A673 (cell line): ENCODE measurements around the gene BID. TPM values are rescaled to one million over a fixed set of nuclear protein-coding genes. Genes with fewer than 3 reads are reported as not detected.

Experiments
- BruUV-seq: library from RNA; stranded (reverse); fragments of 400-500 nt; replicated peaks from 2 replicates; lab custom pipeline; 2021; lab: Mats Ljungman, UMichigan
- CTCF ChIA-PET: fragments of 300-600 bp; sonication (Branson Sonifier 250); formaldehyde crosslinking; loops from one replicate; lab custom pipeline; 2022; ENCODE audit warnings: antibody characterized with exemption; lab: Charles Lee
- POLR2A ChIA-PET: fragments of 300-600 bp; sonication (Branson Sonifier 250); formaldehyde crosslinking; loops from one replicate; lab custom pipeline; 2022; ENCODE audit warnings: antibody characterized with exemption; ENCODE audit not compliant: low non-redundant PET; lab: Charles Lee
- DNase-seq: peaks from one replicate; pipeline ENCODE4 v3.0.0-alpha.2; 2015; ENCODE audit warnings: low spot score
- H3K27ac ChIP-seq: fragments of 200-600 bp; sonication (generic); 2 replicates; pipeline ENCODE4 v1.5.1; 2016; ENCODE audit warnings: mixed run types, low read depth, mild to moderate bottlenecking, mixed read lengths, antibody characterized with exemption, low read length; ENCODE audit not compliant: poor library complexity, severe bottlenecking
- H3K27me3 ChIP-seq: fragments of 200-600 bp; sonication (generic); replicated peaks from 2 replicates; pipeline ENCODE4 v1.6.1; 2017; ENCODE audit warnings: mixed run types, low read depth, mild to moderate bottlenecking, mixed read lengths, antibody characterized with exemption, low read length; ENCODE audit not compliant: insufficient read depth, poor library complexity
- H3K36me3 ChIP-seq: fragments of 200-600 bp; sonication (generic); 2 replicates; pipeline ENCODE4 v1.6.1; 2016; ENCODE audit warnings: mixed run types, mild to moderate bottlenecking, mixed read lengths, antibody characterized with exemption, low read length; ENCODE audit not compliant: insufficient read depth, poor library complexity, severe bottlenecking
- H3K4me1 ChIP-seq: fragments of 200-600 bp; sonication (generic); 2 replicates; pipeline ENCODE4 v1.6.1; 2017; ENCODE audit warnings: mixed run types, mild to moderate bottlenecking, mixed read lengths, antibody characterized with exemption, low read length; ENCODE audit not compliant: insufficient read depth, poor library complexity, severe bottlenecking
- H3K4me3 ChIP-seq: fragments of 200-600 bp; sonication (generic); 2 replicates; pipeline ENCODE4 v1.5.1; 2016; ENCODE audit warnings: low read depth, mixed run types, mild to moderate bottlenecking, mixed read lengths, low read length; ENCODE audit not compliant: poor library complexity, severe bottlenecking
- H3K9me3 ChIP-seq: fragments of 200-600 bp; sonication (generic); 2 replicates; pipeline ENCODE4 v1.6.1; 2016; ENCODE audit warnings: mixed run types, low read depth, mild to moderate bottlenecking, mixed read lengths, antibody characterized with exemption, low read length; ENCODE audit not compliant: poor library complexity, severe bottlenecking
- EZH2 ChIP-seq: fragments of 200-600 bp; sonication (generic); IDR thresholded peaks from 2 replicates; pipeline ENCODE4 v1.6.1; 2017; ENCODE audit warnings: borderline replicate concordance, low read depth, mild to moderate bottlenecking, mixed read lengths, antibody characterized with exemption, low read length; ENCODE audit not compliant: poor library complexity, severe bottlenecking
- intact Hi-C: fragments of 100-400 bp; cut with micrococcal nuclease; formaldehyde crosslinking; loops from one replicate; pipeline ENCODE4 v1.10.0; 2022; ENCODE audit not compliant: unreplicated experiment
- total RNA-seq: library from RNA; stranded (reverse); gene quantifications from 2 replicates; pipeline ENCODE4 v1.2.3, GENCODE V29; 2021
- TF ChIP-seq, protein P1 (sequence below): fragments of 300-800, 200-600 bp; sonication (generic); conservative IDR thresholded peaks from 2 replicates; pipeline ENCODE4 v1.5.1; 2017; ENCODE audit warnings: low read depth, mild to moderate bottlenecking, antibody characterized with exemption, low read length, moderate library complexity, mixed read lengths

Gene BID
- total RNA-seq, 1 experiment from 2014 or later, result 74.6 TPM

- Histone ChIP-seq H3K4me1 (no peaks in the 10 kb centered on the region), H3K27me3 (no peaks in the 10 kb centered on the region), H3K27ac (no peak overlapping the region), H3K9me3 (no peaks in the 10 kb centered on the region), H3K36me3 (no peaks in the 10 kb centered on the region), H3K4me3 (no peak overlapping the region)
- BruUV-seq, result no TSS peak
- ChIA-PET POLR2A (no interaction called here), CTCF (no interaction called here)
- intact Hi-C loops, result no loop called here
- TF ChIP-seq EZH2, result no peak
- TF ChIP-seq, protein P1, sequence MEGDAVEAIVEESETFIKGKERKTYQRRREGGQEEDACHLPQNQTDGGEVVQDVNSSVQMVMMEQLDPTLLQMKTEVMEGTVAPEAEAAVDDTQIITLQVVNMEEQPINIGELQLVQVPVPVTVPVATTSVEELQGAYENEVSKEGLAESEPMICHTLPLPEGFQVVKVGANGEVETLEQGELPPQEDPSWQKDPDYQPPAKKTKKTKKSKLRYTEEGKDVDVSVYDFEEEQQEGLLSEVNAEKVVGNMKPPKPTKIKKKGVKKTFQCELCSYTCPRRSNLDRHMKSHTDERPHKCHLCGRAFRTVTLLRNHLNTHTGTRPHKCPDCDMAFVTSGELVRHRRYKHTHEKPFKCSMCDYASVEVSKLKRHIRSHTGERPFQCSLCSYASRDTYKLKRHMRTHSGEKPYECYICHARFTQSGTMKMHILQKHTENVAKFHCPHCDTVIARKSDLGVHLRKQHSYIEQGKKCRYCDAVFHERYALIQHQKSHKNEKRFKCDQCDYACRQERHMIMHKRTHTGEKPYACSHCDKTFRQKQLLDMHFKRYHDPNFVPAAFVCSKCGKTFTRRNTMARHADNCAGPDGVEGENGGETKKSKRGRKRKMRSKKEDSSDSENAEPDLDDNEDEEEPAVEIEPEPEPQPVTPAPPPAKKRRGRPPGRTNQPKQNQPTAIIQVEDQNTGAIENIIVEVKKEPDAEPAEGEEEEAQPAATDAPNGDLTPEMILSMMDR, result no peak
- DNase-seq, result no peak
These were observed 20.8 kb downstream of the BID start for GRCh38 chr22:17753401-17753989.

DNA sequence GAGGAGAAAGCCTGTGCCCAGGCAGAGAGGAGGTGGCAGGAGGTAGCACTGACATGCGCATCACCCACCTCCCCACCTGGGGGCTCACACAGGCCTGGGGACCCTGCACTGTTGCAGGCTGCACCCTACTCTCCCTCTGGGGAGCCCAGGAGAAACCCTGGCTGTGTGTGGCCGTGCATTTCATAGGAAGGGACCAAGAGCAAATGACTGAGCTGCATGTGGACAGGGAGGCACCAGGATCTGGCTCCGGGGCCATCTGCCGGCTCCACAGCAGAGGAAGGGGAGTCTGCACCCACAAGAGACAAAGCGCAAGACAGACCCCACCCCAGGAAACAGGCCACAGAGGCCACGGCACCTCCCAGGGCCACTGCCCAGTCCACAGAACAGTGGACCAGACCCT is 22.7 kb downstream of the BID start:
- Histone ChIP-seq H3K27me3 (no peaks in the 10 kb centered on the region), H3K36me3 (no peaks in the 10 kb centered on the region), H3K4me1 (no peaks in the 10 kb centered on the region), H3K9me3 (no peaks in the 10 kb centered on the region), H3K4me3 (no peak overlapping the region), H3K27ac (no peak overlapping the region)
- no peak for DNase-seq
- no peak for TF ChIP-seq EZH2
- TF ChIP-seq, protein P1, result no peak
- ChIA-PET POLR2A (no interaction called here), CTCF (no interaction called here)
- intact Hi-C loops, result no loop called here
- no TSS peak for BruUV-seq

DNA sequence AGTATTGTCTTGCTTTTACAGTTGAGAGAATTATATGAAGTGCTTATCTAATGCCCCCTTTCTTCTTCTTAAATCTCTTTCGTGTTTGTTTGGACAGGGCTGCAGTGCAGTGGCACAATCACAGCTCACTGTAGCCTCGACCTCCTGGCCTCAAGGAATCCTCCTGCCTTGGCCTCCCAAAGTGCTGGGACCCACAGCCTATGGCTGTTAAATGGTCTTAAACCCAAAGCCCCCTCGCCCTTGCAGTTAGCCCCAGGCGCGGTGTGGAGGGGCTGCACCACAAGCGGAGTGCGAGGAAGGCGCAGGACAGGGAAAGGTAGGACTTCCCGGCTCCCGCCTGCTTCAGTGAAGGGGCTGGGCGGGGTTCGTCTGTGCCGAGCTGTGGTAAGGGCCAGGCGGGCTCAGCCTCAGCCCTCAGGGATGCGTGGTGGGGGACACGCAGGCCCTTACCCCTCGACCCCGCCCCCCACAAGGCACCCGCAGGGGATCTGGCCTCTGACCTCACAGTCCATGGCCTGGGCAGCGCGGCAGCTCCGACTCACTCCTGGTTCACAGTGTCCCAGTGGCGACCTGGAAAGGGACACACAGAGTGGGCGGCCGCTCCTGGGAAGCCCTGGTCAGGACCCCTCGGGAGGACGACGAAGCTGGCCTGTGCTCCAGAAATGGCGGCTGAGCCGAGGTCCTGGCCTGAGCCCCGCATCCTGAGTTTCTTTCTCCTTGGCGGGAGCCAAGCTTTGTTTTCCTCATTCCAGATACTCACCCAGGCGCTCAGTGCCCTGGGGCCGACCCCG is 24.5 kb downstream of the BID start:
- intact Hi-C loops, result no loop called here
- POLR2A ChIA-PET, result no interaction called here
- Histone ChIP-seq H3K4me3 (no peak overlapping the region), H3K9me3 (no peaks in the 10 kb centered on the region), H3K27ac (no peak overlapping the region), H3K27me3 (no peaks in the 10 kb centered on the region), H3K36me3 (no peaks in the 10 kb centered on the region), H3K4me1 (no peaks in the 10 kb centered on the region)
- BruUV-seq, result no TSS peak
- CTCF ChIA-PET, result interaction anchor here (1.1 kb wide), 1 partner anchor 8 kb away, joined by 3 read pairs; no protein-coding TSS in a partner anchor
- DNase-seq, result no peak
- TF ChIP-seq, protein P1, result no peak
- TF ChIP-seq EZH2, result no peak
